COLO668 (cell line): ENCODE measurements around the gene CREBRF.
"Not testable (repeated sequence)": the region's sequence is repeated elsewhere in the genome, so short reads cannot be mapped to it uniquely, and the experiment has no call there.

Source experiments
- DNase-seq: peaks from one replicate; lab custom pipeline; 2025; ENCODE audit not compliant: unreplicated experiment; lab: John Stamatoyannopoulos, UW

CREBRF gene

GRCh38 chr5:173035904-173036707 is 20.0 kb upstream of the CREBRF start:
- DNase-seq = no peak

GRCh38 chr5:173039188-173039587 is 17.0 kb upstream of the CREBRF start:
- no peak for DNase-seq

- DNase-seq = no peak
These were observed 16.2 kb upstream of the CREBRF start for GRCh38 chr5:173039964-173040363.

GRCh38 chr5:173041881-173042762 is 14.0 kb upstream of the CREBRF start:
- no peak for DNase-seq

- no peak for DNase-seq
These were observed 13.4 kb upstream of the CREBRF start for GRCh38 chr5:173042763-173043107.

GRCh38 chr5:173045474-173045873 is 10.7 kb upstream of the CREBRF start:
- no peak for DNase-seq

- not testable (repeated sequence) for DNase-seq
These were observed 8.9 kb upstream of the CREBRF start for GRCh38 chr5:173047096-173047837.

- no peak for DNase-seq
These were observed 8.4 kb upstream of the CREBRF start for GRCh38 chr5:173047838-173048105.

- DNase-seq = no peak
These were observed 5.4 kb upstream of the CREBRF start for GRCh38 chr5:173050791-173051190.

- DNase-seq = no peak
These were observed 4.4 kb upstream of the CREBRF start for GRCh38 chr5:173051746-173052145.

GRCh38 chr5:173053041-173053440 is 3.1 kb upstream of the CREBRF start:
- DNase-seq = no peak

GRCh38 chr5:173055042-173055721 is 970 bp upstream of the CREBRF start:
- no peak for DNase-seq

GRCh38 chr5:173055722-173055982 is 500 bp upstream of the CREBRF start:
- DNase-seq = no peak

GRCh38 chr5:173056783-173057061 is 570 bp downstream of the CREBRF start:
- DNase-seq = peak; percentile 75

GRCh38 chr5:173057062-173057924 is 1.1 kb downstream of the CREBRF start:
- DNase-seq = peak; percentile 95

GRCh38 chr5:173062141-173062540 is 6.0 kb downstream of the CREBRF start:
- no peak for DNase-seq

GRCh38 chr5:173065155-173065554 is 9.0 kb downstream of the CREBRF start:
- DNase-seq = no peak

GRCh38 chr5:173069671-173070070 is 13.5 kb downstream of the CREBRF start:
- no peak for DNase-seq

- DNase-seq = no peak
These were observed 19.1 kb downstream of the CREBRF start for GRCh38 chr5:173075137-173075843.

GRCh38 chr5:173075970-173076369 is 19.8 kb downstream of the CREBRF start:
- no peak for DNase-seq
